K562 (cell line): ENCODE measurements around the gene CCNB1IP1.
"Not testable (repeated sequence)": the region's sequence is repeated elsewhere in the genome, so short reads cannot be mapped to it uniquely, and the experiment has no call there.

Source experiments
- CTCF ChIP-seq, 3 experiments: IDR thresholded peaks in 2 of 3; conservative IDR thresholded peaks in 1 of 3; 2 replicates each; pipeline ENCODE4 v1.5.1; 2011 to 2012; ENCODE audit warnings: low read length in 3 of 3, mild to moderate bottlenecking in 3 of 3, control low read depth in 2 of 3, improper control_type of control experiment in 1 of 3, inconsistent platforms in 1 of 3, low read depth in 1 of 3, mixed read lengths in 1 of 3, moderate library complexity in 1 of 3; ENCODE audit not compliant: insufficient read depth in 2 of 3
- FOXM1 ChIP-seq, 2 experiments: fragments of 450-650 bp in 1 of 2; sonication (generic) in 1 of 2; formaldehyde crosslinking in 1 of 2; IDR thresholded peaks; 2 replicates each; pipeline versions ENCODE4 v1.6.1 to v1.9.0; 2017 to 2022; ENCODE audit warnings: low read depth in 2 of 2, mild to moderate bottlenecking in 2 of 2, missing genetic modification reagents in 1 of 2, moderate library complexity in 1 of 2
- HDGF ChIP-seq: fragments of 450-650 bp; IDR thresholded peaks from 2 replicates; pipeline ENCODE4 v1.6.1; 2016
- JUND ChIP-seq, 2 experiments: IDR thresholded peaks; 2 replicates in 1 of 2; 3 replicates in 1 of 2; pipeline ENCODE4 v1.6.1; 2011; ENCODE audit warnings: borderline replicate concordance in 2 of 2, low read depth in 2 of 2, low read length in 2 of 2, improper control_type of control experiment in 1 of 2, missing biosample characterization in 1 of 2, missing genetic modification characterization in 1 of 2, missing genetic modification reagents in 1 of 2
- MGA ChIP-seq: fragments of 450-650 bp; IDR thresholded peaks from 2 replicates; pipeline ENCODE4 v1.6.1; 2016; ENCODE audit warnings: mild to moderate bottlenecking, moderate library complexity
- NFATC3 ChIP-seq: fragments of 450-650 bp; IDR thresholded peaks from 2 replicates; pipeline ENCODE4 v1.6.1; 2017; ENCODE audit warnings: mild to moderate bottlenecking
- PCBP1 ChIP-seq: fragments of 200-400 bp; formaldehyde crosslinking; IDR thresholded peaks from 2 replicates; pipeline ENCODE4 v1.6.1; 2018; ENCODE audit warnings: mild to moderate bottlenecking, low read depth, low read length; ENCODE audit not compliant: poor library complexity, severe bottlenecking
- PHB2 ChIP-seq: fragments of 450-650 bp; IDR thresholded peaks from 2 replicates; pipeline ENCODE4 v1.6.1; 2017; ENCODE audit warnings: low read depth
- POLR2A ChIP-seq: fragments of 450-650 bp; conservative IDR thresholded peaks from 2 replicates; pipeline ENCODE4 v1.6.1; 2016
- RFX1 ChIP-seq: fragments of 450-650 bp; IDR thresholded peaks from 2 replicates; pipeline ENCODE4 v1.6.1; 2016; ENCODE audit warnings: mild to moderate bottlenecking, moderate library complexity
- RREB1 ChIP-seq: fragments of 250-450 bp; sonication (Bioruptor Pico); IDR thresholded peaks from 2 replicates; pipeline ENCODE4 v1.4.0; 2020
- ZBTB8A ChIP-seq: fragments of 450-650 bp; IDR thresholded peaks from 2 replicates; pipeline ENCODE4 v1.6.1; 2018; ENCODE audit warnings: mild to moderate bottlenecking, moderate library complexity; ENCODE audit not compliant: partially characterized antibody
- ZNF140 ChIP-seq: fragments of 250-450 bp; sonication (Bioruptor Pico); IDR thresholded peaks from 2 replicates; pipeline ENCODE4 v1.8.0; 2021; ENCODE audit warnings: moderate library complexity, mild to moderate bottlenecking, inconsistent platforms

GRCh38 chr14:20341032-20341431 lies 8.0 kb upstream of the CCNB1IP1 start:
- not testable (repeated sequence) for TF ChIP-seq ZNF140 (CRISPR knock-in tag); RREB1; JUND (IDR thresholded peaks at IDR 0.05; ENCODE audit: borderline replicate concordance, low read depth, low read length); JUND (tag; IDR thresholded peaks at IDR 0.05; ENCODE audit: borderline replicate concordance, low read depth, low read length); ZBTB8A; MGA; POLR2A; CTCF (IDR thresholded peaks at IDR 0.05 in 2 of 3, conservative IDR thresholded peaks at IDR 0.05 in 1 of 3; ENCODE audit: insufficient read depth in 2 of 3, low read depth in 1 of 3, low read length in 3 of 3); PCBP1; HDGF; FOXM1 (IDR thresholded peaks at IDR 0.05; ENCODE audit: low read depth); FOXM1 (CRISPR knock-in tag; IDR thresholded peaks at IDR 0.05; ENCODE audit: low read depth); NFATC3; RFX1; PHB2
